Skeletal muscle tissue (tissue), 4 donors: ENCODE data around the gene ROR2. TPM values are rescaled to one million over a fixed set of nuclear protein-coding genes. Genes with fewer than 3 reads are reported as not detected.
"Not testable (repeated sequence)": the region's sequence is repeated elsewhere in the genome, so short reads cannot be mapped to it uniquely, and the experiment has no call there.

Source experiments
- H3K27ac ChIP-seq: one replicate; pipeline ENCODE4 v1.7.0; 2013; ENCODE audit warnings: mild to moderate bottlenecking, low read depth, low read length, inconsistent platforms
- H3K27me3 ChIP-seq, 3 donors: one replicate each; pipeline ENCODE4 v1.7.0; 2013; ENCODE audit warnings: low read length in 3 of 3; ENCODE audit not compliant: control insufficient read depth in 3 of 3, insufficient read depth in 3 of 3
- H3K36me3 ChIP-seq, 3 donors: one replicate each; pipeline ENCODE4 v1.7.0; 2013; ENCODE audit warnings: low read length in 3 of 3; ENCODE audit not compliant: control insufficient read depth in 3 of 3, insufficient read depth in 3 of 3
- H3K4me1 ChIP-seq, 3 donors: one replicate each; pipeline ENCODE4 v1.7.0; 2013; ENCODE audit warnings: low read length in 3 of 3, mild to moderate bottlenecking in 3 of 3; ENCODE audit not compliant: control insufficient read depth in 3 of 3, insufficient read depth in 3 of 3
- H3K4me3 ChIP-seq, 3 donors: one replicate each; pipeline ENCODE4 v1.7.0; 2013; ENCODE audit warnings: low read length in 3 of 3
- H3K9ac ChIP-seq, 3 donors: one replicate each; pipeline ENCODE4 v1.7.0; 2013; ENCODE audit warnings: low read length in 3 of 3, mild to moderate bottlenecking in 3 of 3, moderate library complexity in 2 of 3, low read depth in 1 of 3
- H3K9me3 ChIP-seq, 3 donors: one replicate each; pipeline ENCODE4 v1.7.0; 2013; ENCODE audit warnings: low read length in 3 of 3; ENCODE audit not compliant: control insufficient read depth in 3 of 3
- total RNA-seq: library from RNA; depleted of rRNA; stranded (reverse); fragments of >200 nt; gene quantifications from one replicate; pipeline ENCODE4 v1.2.3, GENCODE V29; 2014
- donor health status: Osteomylitis.

ROR2 gene
- total RNA-seq, 1 donor from 2014 or later, result 4.2 TPM

DNA sequence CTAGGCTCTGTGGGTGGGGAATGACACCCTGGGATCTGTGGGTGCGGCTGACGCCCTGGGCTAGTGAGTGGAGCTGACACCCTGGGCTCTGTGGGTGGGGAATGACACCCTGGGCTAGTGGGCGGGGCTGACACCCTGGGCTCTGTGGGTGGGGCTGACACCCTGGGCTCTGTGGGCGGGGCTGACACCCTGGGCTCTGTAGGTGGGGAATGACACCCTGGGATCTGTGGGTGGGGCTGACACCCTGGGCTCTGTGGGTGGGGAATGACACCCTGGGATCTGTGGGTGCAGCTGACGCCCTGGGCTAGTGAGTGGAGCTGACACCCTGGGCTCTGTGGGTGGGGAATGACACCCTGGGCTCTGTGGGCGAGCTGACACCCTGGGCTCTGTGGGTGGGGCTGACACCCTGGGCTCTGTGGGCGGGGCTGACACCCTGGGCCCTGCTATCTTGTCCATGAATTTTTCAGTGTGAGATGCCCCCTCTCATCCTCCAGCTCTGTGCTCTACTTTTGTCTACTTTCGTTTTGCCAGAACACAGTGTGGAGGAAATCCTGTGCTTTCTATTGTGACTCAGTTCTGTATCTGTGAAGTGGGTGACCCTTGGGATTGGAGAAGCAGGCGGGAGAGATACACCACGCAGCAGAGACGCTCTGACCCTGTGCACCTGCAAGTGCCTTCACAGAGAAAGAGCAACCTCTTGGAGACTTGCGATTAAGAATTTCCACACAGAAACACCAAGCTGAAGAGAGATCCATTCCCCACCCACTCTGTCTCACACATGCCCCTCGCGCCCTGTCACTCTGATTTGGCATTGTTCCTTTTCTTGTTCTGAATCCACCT is 151.5 kb downstream of the ROR2 start:
- not testable (repeated sequence) for H3K4me1 ChIP-seq, H3K27ac ChIP-seq, H3K9ac ChIP-seq, H3K36me3 ChIP-seq, H3K27me3 ChIP-seq, H3K4me3 ChIP-seq, H3K9me3 ChIP-seq

DNA sequence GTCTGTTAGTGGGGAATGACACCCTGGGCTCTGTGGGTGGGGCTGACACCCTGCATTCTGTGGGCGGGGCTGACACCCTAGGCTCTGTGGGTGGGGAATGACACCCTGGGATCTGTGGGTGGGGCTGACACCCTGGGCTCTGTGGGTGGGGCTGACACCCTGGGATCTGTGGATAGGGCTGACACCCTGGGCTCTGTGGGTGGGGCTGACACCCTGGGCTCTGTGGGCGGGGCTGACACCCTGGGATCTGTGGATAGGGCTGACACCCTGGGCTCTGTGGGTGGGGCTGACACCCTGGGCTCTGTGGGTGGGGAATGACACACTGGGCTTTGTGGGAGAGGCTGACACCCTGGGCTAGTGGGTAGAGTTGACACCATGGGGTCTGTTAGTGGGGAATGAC is 152.5 kb downstream of the ROR2 start:
- H3K4me1 ChIP-seq, H3K36me3 ChIP-seq, H3K9me3 ChIP-seq, H3K27ac ChIP-seq, H3K4me3 ChIP-seq, H3K27me3 ChIP-seq, H3K9ac ChIP-seq: not testable (repeated sequence)

DNA sequence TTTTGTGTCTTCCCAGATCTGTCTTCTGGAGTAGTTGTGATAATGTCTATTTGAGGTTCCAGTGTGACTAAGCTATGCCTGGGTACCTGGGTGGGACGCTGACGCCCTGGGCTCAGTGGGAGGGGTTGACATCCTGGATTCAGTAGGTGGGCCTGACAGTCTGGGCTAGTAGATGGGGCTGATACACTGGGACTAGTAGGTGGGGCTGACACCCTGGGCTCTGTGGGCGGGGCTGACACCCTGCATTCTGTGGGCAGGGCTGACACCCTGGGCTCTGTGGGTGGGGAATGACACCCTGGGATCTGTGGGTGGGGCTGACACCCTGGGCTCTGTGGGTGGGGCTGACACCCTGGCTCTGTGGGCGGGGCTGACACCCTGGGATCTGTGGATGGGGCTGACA is 153.5 kb downstream of the ROR2 start:
- H3K4me3 ChIP-seq, H3K36me3 ChIP-seq, H3K27ac ChIP-seq, H3K4me1 ChIP-seq, H3K9ac ChIP-seq, H3K9me3 ChIP-seq, H3K27me3 ChIP-seq: not testable (repeated sequence)

DNA sequence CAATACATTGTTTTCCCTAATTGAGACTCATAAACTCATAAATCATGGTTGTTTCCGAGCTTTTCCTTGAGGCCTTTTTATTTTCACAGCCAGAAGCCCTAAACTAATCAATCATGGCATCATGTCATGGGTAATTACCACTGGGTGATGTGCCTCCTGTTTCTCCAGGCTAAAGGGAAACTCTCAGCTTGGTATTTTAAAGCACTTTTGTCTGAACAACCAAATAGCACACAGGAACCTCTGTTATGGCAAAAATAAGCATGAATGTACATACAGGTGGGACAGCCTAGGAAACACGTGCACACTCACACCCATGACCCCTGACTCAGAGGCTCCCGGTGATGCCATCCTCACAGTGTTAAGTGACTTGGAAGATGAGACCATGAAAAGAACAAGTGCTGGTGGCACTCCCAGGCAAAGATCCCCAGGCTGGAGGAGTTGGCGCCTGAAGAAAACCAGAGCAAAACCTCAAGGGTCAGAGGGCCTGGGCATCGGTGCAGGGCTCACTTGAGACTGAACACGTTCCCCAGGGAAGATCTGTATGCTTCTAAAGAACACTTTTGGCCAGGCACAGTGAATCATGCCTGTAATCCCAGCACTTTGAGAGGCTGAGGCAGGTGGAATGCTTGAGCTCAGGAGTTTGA is 154.3 kb downstream of the ROR2 start:
- Histone ChIP-seq H3K9ac (no peak overlapping the region), H3K27me3 (peaks cover 0 to 3% (median 0%) of the 10 kb centered on the region in 3 donors), H3K4me1 (no peaks in the 10 kb centered on the region), H3K9me3 (no peaks in the 10 kb centered on the region), H3K36me3 (no peaks in the 10 kb centered on the region), H3K27ac (no peak overlapping the region), H3K4me3 (no peak overlapping the region)

DNA sequence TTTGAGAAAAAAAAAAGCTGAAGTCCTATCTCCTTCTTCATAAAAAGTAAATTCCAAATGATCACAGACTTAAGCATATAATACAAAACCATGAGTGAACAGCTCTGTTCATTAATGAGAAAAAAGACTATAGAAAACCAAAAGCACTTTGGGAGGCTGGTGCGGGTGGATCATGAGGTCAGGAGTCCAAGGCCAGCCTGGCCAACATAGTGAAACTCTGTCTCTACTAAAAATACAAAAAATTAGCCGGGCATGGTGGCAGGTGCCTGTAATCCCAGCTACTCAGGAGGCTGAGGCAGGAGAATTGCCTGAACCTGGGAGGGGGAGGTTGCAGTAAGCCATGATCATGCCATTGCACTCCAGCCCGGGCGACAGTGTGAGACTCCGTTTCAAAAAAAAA is 156.7 kb downstream of the ROR2 start:
- H3K36me3 ChIP-seq, H3K4me1 ChIP-seq: not testable (repeated sequence)

DNA sequence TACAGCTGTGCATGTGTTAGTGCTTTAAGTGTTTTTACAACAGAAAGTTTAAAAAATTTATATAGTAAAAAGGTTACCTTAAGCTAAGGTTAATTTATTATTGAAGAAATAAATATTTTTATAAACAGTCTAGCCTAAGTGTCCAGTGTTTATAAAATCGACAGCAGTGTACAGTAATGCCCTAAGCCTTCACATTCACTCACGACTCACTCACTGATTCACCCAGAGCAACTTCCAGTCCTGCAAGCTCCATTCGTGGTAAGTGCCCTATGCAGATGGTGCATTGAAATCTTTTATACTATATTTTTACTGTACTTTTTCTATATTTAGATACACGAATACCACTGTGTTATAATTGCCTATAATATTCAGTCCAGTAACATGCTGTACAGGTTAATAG is 159.1 kb downstream of the ROR2 start:
- Histone ChIP-seq H3K4me3 (no peak overlapping the region), H3K9me3 (no peaks in the 10 kb centered on the region), H3K9ac (no peak overlapping the region), H3K4me1 (no peaks in the 10 kb centered on the region), H3K36me3 (no peaks in the 10 kb centered on the region), H3K27me3 (no peaks in the 10 kb centered on the region), H3K27ac (no peak overlapping the region)

More for the DNA sequence above, 156.7 kb downstream of the ROR2 start:
- not testable (repeated sequence) for H3K9ac ChIP-seq, H3K27ac ChIP-seq, H3K27me3 ChIP-seq, H3K4me3 ChIP-seq, H3K9me3 ChIP-seq

DNA sequence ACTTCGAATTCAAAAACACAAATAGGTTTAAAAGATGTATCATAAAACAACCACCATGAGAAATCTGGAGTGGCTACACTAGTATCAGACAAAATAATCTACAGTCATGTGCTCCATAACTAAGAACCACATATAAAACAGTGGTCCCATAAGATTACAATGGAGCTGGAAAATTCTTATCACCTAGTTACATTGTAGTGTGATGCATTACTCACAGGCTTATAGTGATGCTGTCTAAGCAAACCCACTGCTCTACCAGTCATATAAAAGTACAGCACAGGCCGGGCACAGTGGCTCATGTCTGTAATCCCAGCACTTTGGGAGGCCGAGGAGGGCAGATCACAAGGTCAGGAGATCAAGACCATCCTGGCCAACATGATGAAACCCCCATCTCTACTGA is 160.1 kb downstream of the ROR2 start:
- Histone ChIP-seq H3K9me3 (no peaks in the 10 kb centered on the region), H3K27me3 (peaks cover 0 to 2% (median 0%) of the 10 kb centered on the region in 3 donors), H3K4me1 (no peaks in the 10 kb centered on the region), H3K36me3 (no peaks in the 10 kb centered on the region), H3K4me3 (no peak overlapping the region), H3K9ac (no peak overlapping the region), H3K27ac (no peak overlapping the region)

DNA sequence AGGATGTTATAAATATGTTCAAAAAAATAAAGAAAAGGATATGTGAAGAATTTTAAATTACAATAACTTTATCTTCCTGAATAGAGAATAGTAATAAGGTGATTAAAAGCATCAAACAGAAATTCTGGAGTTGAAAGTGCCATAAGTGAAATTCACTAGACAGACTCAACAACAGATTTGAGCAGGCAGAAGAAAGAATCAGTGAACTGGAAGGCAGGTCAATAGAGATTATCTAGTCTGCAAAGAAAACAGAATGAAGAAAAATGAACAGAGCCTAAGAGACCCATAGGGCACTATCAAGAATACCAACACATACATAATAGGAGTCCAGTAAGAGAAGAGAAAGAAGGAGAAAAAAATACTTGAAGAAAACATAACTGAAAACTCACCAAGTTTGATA is 162.1 kb downstream of the ROR2 start:
- peaks cover 0 to 3% (median 0%) of the 10 kb centered on the region in 3 donors for H3K9me3 ChIP-seq
- H3K27ac ChIP-seq, result no peak overlapping the region
- no peaks in the 10 kb centered on the region for H3K4me1 ChIP-seq
- H3K9ac ChIP-seq, result no peak overlapping the region
- no peaks in the 10 kb centered on the region for H3K36me3 ChIP-seq
- H3K4me3 ChIP-seq, result no peak overlapping the region
- peaks cover 0 to 9% (median 0%) of the 10 kb centered on the region in 3 donors for H3K27me3 ChIP-seq

DNA sequence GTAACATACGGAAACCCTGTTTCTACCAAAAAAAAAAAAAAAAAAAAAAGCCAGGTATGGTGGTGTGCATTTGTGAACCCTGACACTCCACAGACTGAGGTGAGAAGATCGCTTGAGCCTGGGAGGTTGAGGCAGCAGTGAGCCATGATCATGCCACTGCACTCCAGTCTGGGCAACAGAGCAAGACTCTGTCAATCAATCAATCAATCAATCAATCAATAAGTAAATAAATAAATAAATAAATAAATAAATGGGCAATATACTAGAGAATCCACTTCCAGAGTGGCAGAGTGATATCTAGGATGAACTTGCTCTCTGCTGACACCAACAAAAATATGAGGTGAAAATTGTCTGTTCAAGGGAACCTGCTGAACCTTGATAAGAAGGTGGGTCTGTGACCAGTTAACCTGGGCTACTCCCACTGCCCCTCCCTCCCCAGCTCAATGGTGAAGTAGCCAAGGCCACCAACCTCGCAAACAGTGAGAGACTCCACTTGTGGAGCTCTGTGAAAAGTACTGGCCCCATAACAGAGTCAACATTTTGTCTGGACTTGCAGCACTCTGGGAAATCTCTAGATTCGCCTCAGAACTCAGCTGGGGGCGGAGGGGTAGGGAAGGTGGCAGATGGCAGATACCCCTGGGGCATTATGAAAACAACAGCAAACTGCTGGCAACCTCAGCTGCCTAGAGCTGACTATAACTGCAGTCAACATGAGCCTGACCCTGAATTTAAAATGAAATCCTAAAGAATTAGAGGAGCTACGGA is 163.7 kb downstream of the ROR2 start:
- Histone ChIP-seq H3K4me3 (no peak overlapping the region), H3K4me1 (no peaks in the 10 kb centered on the region), H3K36me3 (no peaks in the 10 kb centered on the region), H3K9me3 (peaks cover 0 to 3% (median 3%) of the 10 kb centered on the region in 3 donors), H3K27ac (no peak overlapping the region), H3K27me3 (peaks cover 0 to 9% (median 0%) of the 10 kb centered on the region in 3 donors), H3K9ac (no peak overlapping the region)

DNA sequence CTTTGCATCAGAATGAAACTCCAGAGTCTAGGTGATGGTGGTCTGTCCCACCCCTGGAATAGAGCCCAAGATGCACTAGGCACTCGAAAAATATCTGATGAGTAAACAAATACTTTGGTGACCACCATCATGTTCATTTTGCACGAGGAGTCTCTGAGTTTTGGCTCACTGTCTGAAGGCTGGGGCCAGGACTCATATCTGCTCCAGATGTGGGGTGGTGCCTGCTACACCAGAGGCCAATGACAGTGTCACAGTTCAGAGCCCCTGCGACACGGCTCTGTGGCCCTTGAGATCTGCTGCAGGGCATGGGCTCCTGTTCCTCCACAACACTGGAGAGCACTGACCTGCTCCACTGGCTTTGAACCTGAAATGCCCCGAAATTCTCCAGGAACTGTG is 164.6 kb downstream of the ROR2 start:
- Histone ChIP-seq H3K9ac (no peak overlapping the region), H3K4me3 (no peak overlapping the region), H3K27me3 (peaks cover 0 to 9% (median 0%) of the 10 kb centered on the region in 3 donors), H3K27ac (no peak overlapping the region), H3K9me3 (peaks cover 0 to 3% (median 3%) of the 10 kb centered on the region in 3 donors), H3K36me3 (no peaks in the 10 kb centered on the region), H3K4me1 (no peaks in the 10 kb centered on the region)
